Sigmoid colon (tissue), 7 donors: ENCODE results near the gene DOCK8. TPM values are rescaled to one million over a fixed set of nuclear protein-coding genes. Genes with fewer than 3 reads are reported as not detected.

ENCODE experiments used
- DNase-seq: peaks from one replicate; pipeline ENCODE4 v3.0.0-alpha.2; 2019
- H3K27ac ChIP-seq, 4 donors: fragments of 200-600 bp; sonication (generic); one replicate each; pipeline ENCODE4 v1.5.1; 2016 to 2019; ENCODE audit warnings: mild to moderate bottlenecking in 1 of 4
- H3K27me3 ChIP-seq, 3 donors: fragments of 200-600 bp; sonication (generic); one replicate each; pipeline ENCODE4 v1.5.1; 2019; ENCODE audit warnings: mild to moderate bottlenecking in 1 of 3
- H3K36me3 ChIP-seq, 4 donors: fragments of 200-600 bp; sonication (generic); one replicate each; pipeline ENCODE4 v1.5.1; 2016 to 2019
- H3K4me1 ChIP-seq, 4 donors: fragments of 200-600 bp; sonication (generic); one replicate each; pipeline ENCODE4 v1.5.1; 2017 to 2019
- H3K4me3 ChIP-seq, 4 donors: fragments of 200-600 bp; sonication (generic); one replicate each; pipeline ENCODE4 v1.5.1; 2017 to 2019; ENCODE audit warnings: mild to moderate bottlenecking in 2 of 4, moderate library complexity in 1 of 4
- H3K9me3 ChIP-seq, 4 donors: fragments of 200-600 bp in 3 of 4; sonication (generic) in 3 of 4; one replicate each; pipeline versions ENCODE4 v1.5.1 to v1.6.1; 2013 to 2019
- CTCF ChIP-seq, 4 experiments: fragments of 450-650 bp in 3 of 4; fragments of 200-600 bp in 1 of 4; IDR thresholded peaks; one replicate each; pipeline ENCODE4 v1.5.1; 2016 to 2019; ENCODE audit warnings: antibody characterized with exemption in 4 of 4, mild to moderate bottlenecking in 3 of 4, moderate library complexity in 2 of 4
- EP300 ChIP-seq, 4 donors: sonication (generic); formaldehyde crosslinking; IDR thresholded peaks; one replicate each; pipeline ENCODE4 v1.6.1; 2017; ENCODE audit warnings: antibody characterized with exemption in 4 of 4
- POLR2A ChIP-seq, 2 donors: fragments of 450-650 bp; IDR thresholded peaks; one replicate each; pipeline ENCODE4 v1.6.1; 2016; ENCODE audit warnings: antibody characterized with exemption in 2 of 2, mild to moderate bottlenecking in 2 of 2, moderate library complexity in 2 of 2
- POLR2AphosphoS5 ChIP-seq, 4 donors: sonication (generic); formaldehyde crosslinking; IDR thresholded peaks; one replicate each; pipeline ENCODE4 v1.6.1; 2017; ENCODE audit warnings: antibody characterized with exemption in 4 of 4
- WGBS, 2 donors: extraction: QIAGEN DNeasy Blood & Tissue Kit; methylation state at CpG; one replicate each; pipeline ENCODE4 v1.1.7; 2013; 5-methylcytosine and 5-hydroxymethylcytosine counted together
- intact Hi-C: fragments of 100-400 bp; cut with DNase I; formaldehyde crosslinking; loops from one replicate; pipeline ENCODE4 v1.15.1; 2023
- polyA plus RNA-seq, 3 donors: library from polyadenylated mRNA; stranded (reverse); fragments of 200-250 nt; gene quantifications; one replicate each; pipeline ENCODE4 v1.2.3, GENCODE V29; 2013
- total RNA-seq, 4 donors: library from RNA; depleted of rRNA; stranded (reverse); fragments of >200 nt; gene quantifications; one replicate each; pipeline ENCODE4 v1.1.0, GENCODE V29; 2016
- donor health status: healthy with polysubstance abuse.
- donor health status: Bipolar disorder and iron deficiency.
- donor health status: healthy.

DOCK8 gene
- total and polyA plus RNA-seq, 7 donors, result 2.3 to 22.8 (median 6.4) TPM

- Histone ChIP-seq H3K27me3 (no peaks in the 10 kb centered on the region), H3K4me3 (no peak overlapping the region), H3K4me1 (peaks cover 0 to 19% (median 9%) of the 10 kb centered on the region in 4 donors), H3K9me3 (no peaks in the 10 kb centered on the region), H3K27ac (peak overlapping the region; percentile 18 to 67 (median 62)), H3K36me3 (no peaks in the 10 kb centered on the region)
- no peak for DNase-seq
- WGBS, 2 donors, result 69 to 78% methylated on average over 1 of the region's 1 CpG
- no peak for TF ChIP-seq POLR2A (IDR thresholded peaks at IDR 0.05)
- TF ChIP-seq POLR2AphosphoS5 (IDR thresholded peaks at IDR 0.05), result peak in 3 of 4 donors; percentile 16 to 46 (median 25)
- intact Hi-C loops, result no loop called here
Observed at GRCh38 chr9:437574-438001, 222.9 kb downstream of the DOCK8 start.

- intact Hi-C loops, result no loop called here
- Histone ChIP-seq H3K27me3 (no peaks in the 10 kb centered on the region), H3K9me3 (no peaks in the 10 kb centered on the region), H3K27ac (peak overlapping the region in 3 of 4 donors; percentile 58 to 67 (median 66)), H3K36me3 (no peaks in the 10 kb centered on the region), H3K4me1 (peaks cover 0 to 19% (median 9%) of the 10 kb centered on the region in 4 donors), H3K4me3 (no peak overlapping the region)
- TF ChIP-seq CTCF (IDR thresholded peaks at IDR 0.05) (no peak), POLR2A (IDR thresholded peaks at IDR 0.05) (no peak), POLR2AphosphoS5 (IDR thresholded peaks at IDR 0.05) (no peak)
- 60 to 65% methylated on average over 2 of the region's 2 CpGs for WGBS, 2 donors
- no peak for DNase-seq
Observed at GRCh38 chr9:438066-438465, 223.4 kb downstream of the DOCK8 start.

GRCh38 chr9:438961-439768 is 224.5 kb downstream of the DOCK8 start:
- Histone ChIP-seq H3K27me3 (no peaks in the 10 kb centered on the region), H3K4me1 (peaks cover 0 to 19% (median 9%) of the 10 kb centered on the region in 4 donors), H3K4me3 (no peak overlapping the region), H3K9me3 (no peaks in the 10 kb centered on the region), H3K27ac (peak overlapping the region in 3 of 4 donors; percentile 58 to 67 (median 66)), H3K36me3 (no peaks in the 10 kb centered on the region)
- DNase-seq, result peak; percentile 70
- WGBS, 2 donors, result 75 to 86% methylated on average over 20 of the region's 20 CpGs
- TF ChIP-seq POLR2AphosphoS5 (IDR thresholded peaks at IDR 0.05) (peak in 2 of 4 donors; percentile 7 to 12), EP300 (IDR thresholded peaks at IDR 0.05) (no peak)
- intact Hi-C loops, result no loop called here

GRCh38 chr9:441126-441525 is 226.5 kb downstream of the DOCK8 start:
- no peak overlapping the region for H3K4me3 ChIP-seq
- no peaks in the 10 kb centered on the region for H3K36me3 ChIP-seq
- intact Hi-C loops, result no loop called here

GRCh38 chr9:444528-444927 is 229.9 kb downstream of the DOCK8 start:
- 94 to 95% methylated on average over 1 of the region's 1 CpG for WGBS, 2 donors

More at GRCh38 chr9:441126-441525, 226.5 kb downstream of the DOCK8 start:
- Histone ChIP-seq H3K9me3 (no peaks in the 10 kb centered on the region), H3K4me1 (peaks cover 0 to 29% (median 14%) of the 10 kb centered on the region in 4 donors), H3K27ac (no peak overlapping the region), H3K27me3 (no peaks in the 10 kb centered on the region)
- DNase-seq, result no peak
- no peak for TF ChIP-seq POLR2A (IDR thresholded peaks at IDR 0.05)
- TF ChIP-seq POLR2AphosphoS5 (IDR thresholded peaks at IDR 0.05), result no peak
- no peak for TF ChIP-seq CTCF (IDR thresholded peaks at IDR 0.05)
- no peak for TF ChIP-seq EP300 (IDR thresholded peaks at IDR 0.05)
- WGBS, 2 donors, result 85 to 88% methylated on average over 7 of the region's 7 CpGs

GRCh38 chr9:445033-445432 is 230.4 kb downstream of the DOCK8 start:
- Histone ChIP-seq H3K36me3 (no peaks in the 10 kb centered on the region), H3K4me3 (no peak overlapping the region), H3K9me3 (no peaks in the 10 kb centered on the region), H3K4me1 (peaks cover 0 to 11% (median 4%) of the 10 kb centered on the region in 4 donors), H3K27ac (peak overlapping the region in 1 of 4 donors; percentile 22), H3K27me3 (no peaks in the 10 kb centered on the region)
- intact Hi-C loops, result no loop called here
- TF ChIP-seq CTCF (IDR thresholded peaks at IDR 0.05) (no peak), POLR2AphosphoS5 (IDR thresholded peaks at IDR 0.05) (no peak), EP300 (IDR thresholded peaks at IDR 0.05) (no peak), POLR2A (IDR thresholded peaks at IDR 0.05) (no peak)
- WGBS, 2 donors, result 31 to 69% methylated on average over 3 of the region's 3 CpGs
- DNase-seq, result peak; percentile 66

More at GRCh38 chr9:444528-444927, 229.9 kb downstream of the DOCK8 start:
- Histone ChIP-seq H3K4me1 (peaks cover 0 to 11% (median 4%) of the 10 kb centered on the region in 4 donors), H3K4me3 (no peak overlapping the region), H3K27ac (no peak overlapping the region), H3K27me3 (no peaks in the 10 kb centered on the region), H3K9me3 (no peaks in the 10 kb centered on the region), H3K36me3 (no peaks in the 10 kb centered on the region)
- no peak for DNase-seq
- intact Hi-C loops, result no loop called here
- TF ChIP-seq POLR2A (IDR thresholded peaks at IDR 0.05) (no peak), EP300 (IDR thresholded peaks at IDR 0.05) (no peak), POLR2AphosphoS5 (IDR thresholded peaks at IDR 0.05) (peak in 2 of 4 donors; percentile 6 to 23)
